ENCODE results near the gene C16orf82.

Gene C16orf82

GRCh38 chr16:27096375-27096774 lies 29.6 kb downstream of the C16orf82 start:
- no peak for DNase-seq

- no peak for DNase-seq
Observed at GRCh38 chr16:27097800-27098230, 31.1 kb downstream of the C16orf82 start.

- DNase-seq = no peak
Observed at GRCh38 chr16:27098366-27099049, 31.8 kb downstream of the C16orf82 start.

- no peak for DNase-seq
Observed at GRCh38 chr16:27102701-27103575, 36.2 kb downstream of the C16orf82 start.

- no peak for DNase-seq
Observed at GRCh38 chr16:27103954-27104353, 37.2 kb downstream of the C16orf82 start.

GRCh38 chr16:27106305-27106704 lies 39.6 kb downstream of the C16orf82 start:
- DNase-seq = no peak

- no peak for DNase-seq
Observed at GRCh38 chr16:27107185-27107592, 40.5 kb downstream of the C16orf82 start.

GRCh38 chr16:27108051-27108770 lies 41.5 kb downstream of the C16orf82 start:
- DNase-seq = no peak

GRCh38 chr16:27108826-27109665 lies 42.3 kb downstream of the C16orf82 start:
- no peak for DNase-seq

GRCh38 chr16:27109666-27110523 lies 43.2 kb downstream of the C16orf82 start:
- DNase-seq = peak; percentile 55 to 74 (median 65)

GRCh38 chr16:27110524-27110896 lies 43.8 kb downstream of the C16orf82 start:
- DNase-seq = no peak

- no peak for DNase-seq
Observed at GRCh38 chr16:27111486-27111885, 44.8 kb downstream of the C16orf82 start.

GRCh38 chr16:27112093-27112811 lies 45.5 kb downstream of the C16orf82 start:
- DNase-seq = no peak

- no peak for DNase-seq
Observed at GRCh38 chr16:27113341-27113841, 46.7 kb downstream of the C16orf82 start.

- DNase-seq = no peak
Observed at GRCh38 chr16:27114006-27114405, 47.3 kb downstream of the C16orf82 start.

GRCh38 chr16:27118526-27118925 lies 51.8 kb downstream of the C16orf82 start:
- no peak for DNase-seq

Measured in activated CD4-positive, CD25-positive, alpha-beta regulatory T cell (primary cell).